GM18873 (cell line): ENCODE measurements around the gene GRID2.

Source experiments
- ATAC-seq: cut with Tn5 transposase; IDR thresholded peaks from one replicate; pipeline ENCODE4 v1.9.1; 2021; ENCODE audit warnings: mild to moderate bottlenecking, moderate library complexity, moderate number of reproducible peaks; ENCODE audit not compliant: unreplicated experiment, low FRiP score

GRID2 gene

DNA sequence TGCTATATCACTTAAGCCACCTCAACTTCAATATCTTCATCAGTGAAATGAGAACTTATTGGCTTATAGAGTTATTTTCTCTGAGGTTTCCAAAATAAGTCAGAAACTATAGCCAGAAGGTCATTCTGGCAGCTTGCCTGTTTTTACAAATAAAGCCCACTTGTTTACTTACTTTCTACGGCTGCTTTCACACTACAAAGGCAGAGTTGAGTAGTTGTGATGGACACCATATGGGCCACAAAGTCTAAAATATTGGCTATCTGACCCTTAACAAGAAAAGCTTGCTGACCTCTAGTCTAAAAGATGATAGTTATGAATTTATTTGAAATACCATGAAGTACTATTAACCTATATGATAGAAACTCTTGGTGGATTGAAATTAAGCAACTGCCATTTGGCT is 1457.5 kb downstream of the GRID2 start:
- no peak for ATAC-seq

DNA sequence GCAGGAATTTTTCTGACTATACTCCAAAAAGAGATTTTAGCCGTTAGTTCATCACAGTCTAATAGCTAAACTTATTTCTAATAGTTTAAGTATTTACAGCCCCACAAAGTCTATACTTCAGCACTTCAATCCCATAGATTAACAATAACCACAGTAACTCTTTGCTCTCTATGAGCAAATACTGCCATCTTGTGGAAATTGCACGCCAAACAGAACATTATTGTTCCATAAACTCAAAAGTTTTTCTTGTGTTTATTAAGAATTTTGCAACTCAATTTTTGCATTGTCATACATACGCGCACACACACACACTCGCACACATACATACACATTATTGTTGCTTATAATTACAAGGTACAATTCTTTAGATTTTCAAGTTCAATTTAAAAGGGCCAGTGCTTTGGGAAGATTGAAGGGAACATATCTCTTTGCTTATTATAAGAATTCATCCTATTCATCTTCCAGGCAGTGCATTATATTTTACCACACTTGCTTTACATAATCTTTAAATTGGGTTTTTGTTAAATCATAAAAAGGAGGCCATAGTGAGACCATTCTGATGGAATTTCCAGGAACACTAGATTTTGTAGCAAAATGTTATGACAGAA is 1461.0 kb downstream of the GRID2 start:
- peak; percentile 52 for ATAC-seq

GRCh38 chr4:93767917-93768316 is 1464.2 kb downstream of the GRID2 start:
- no peak for ATAC-seq

GRCh38 chr4:93770201-93770600 is 1466.4 kb downstream of the GRID2 start:
- ATAC-seq: no peak

- ATAC-seq: no peak
Measured at GRCh38 chr4:93771640-93772411, 1468.1 kb downstream of the GRID2 start.

GRCh38 chr4:93772858-93773257 is 1469.1 kb downstream of the GRID2 start:
- ATAC-seq: no peak

DNA sequence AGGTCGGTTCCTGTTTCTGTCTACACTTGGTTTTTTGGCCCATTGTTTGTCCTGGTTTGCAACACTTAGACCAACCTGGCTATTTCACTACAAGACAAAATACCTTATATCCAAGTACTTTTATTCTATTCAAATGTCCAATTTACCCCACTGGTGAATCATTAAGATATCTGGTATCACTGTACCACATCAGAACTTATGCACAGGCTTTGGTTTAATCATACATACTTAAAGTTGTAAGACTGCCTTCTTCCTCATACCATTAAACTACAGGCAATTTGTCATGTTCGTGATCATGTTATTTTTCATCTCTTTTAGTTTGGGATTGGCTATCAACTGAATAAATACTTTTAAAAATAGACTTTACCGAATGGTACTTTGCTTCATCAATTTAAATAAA is 1471.8 kb downstream of the GRID2 start:
- ATAC-seq: no peak

GRCh38 chr4:93776386-93777080 is 1472.8 kb downstream of the GRID2 start:
- no peak for ATAC-seq

DNA sequence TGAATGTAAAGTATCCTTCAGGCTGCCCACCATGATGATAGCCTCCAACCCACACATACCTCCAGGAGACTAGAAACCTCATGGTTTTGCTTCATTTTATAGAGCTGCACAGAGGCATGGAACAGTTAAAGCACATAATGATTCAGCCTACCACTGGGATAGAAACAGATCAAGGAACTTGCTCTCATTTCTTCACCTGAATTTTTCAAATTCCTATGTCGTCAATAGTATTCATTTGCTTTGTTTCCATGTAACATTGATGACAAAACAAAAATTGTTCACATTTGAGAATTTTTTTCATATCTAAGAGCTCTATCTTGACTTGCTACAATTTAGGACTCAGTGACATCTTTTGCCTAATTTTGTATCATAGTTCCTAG is 1473.3 kb downstream of the GRID2 start:
- no peak for ATAC-seq

DNA sequence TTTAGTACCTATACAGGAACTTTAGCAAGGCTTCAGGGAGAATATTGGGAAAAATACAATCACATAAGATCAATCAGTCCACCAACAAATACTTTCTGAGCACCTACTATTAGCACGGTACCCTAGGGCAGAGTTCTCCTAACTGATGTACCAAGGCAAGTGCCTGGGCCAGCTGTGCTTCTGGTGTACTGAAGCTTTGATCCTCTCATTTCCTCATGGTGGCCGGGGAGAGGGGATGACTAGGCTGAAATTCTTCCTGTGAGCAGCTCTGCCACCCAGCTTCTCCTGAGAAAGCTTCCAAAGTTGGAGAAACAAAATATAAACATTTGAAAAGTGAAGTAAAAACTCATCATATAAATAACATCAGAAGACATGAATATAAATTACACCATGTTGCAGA is 1475.5 kb downstream of the GRID2 start:
- ATAC-seq: no peak

- ATAC-seq: no peak
Measured at GRCh38 chr4:93780080-93780479, 1476.3 kb downstream of the GRID2 start.

DNA sequence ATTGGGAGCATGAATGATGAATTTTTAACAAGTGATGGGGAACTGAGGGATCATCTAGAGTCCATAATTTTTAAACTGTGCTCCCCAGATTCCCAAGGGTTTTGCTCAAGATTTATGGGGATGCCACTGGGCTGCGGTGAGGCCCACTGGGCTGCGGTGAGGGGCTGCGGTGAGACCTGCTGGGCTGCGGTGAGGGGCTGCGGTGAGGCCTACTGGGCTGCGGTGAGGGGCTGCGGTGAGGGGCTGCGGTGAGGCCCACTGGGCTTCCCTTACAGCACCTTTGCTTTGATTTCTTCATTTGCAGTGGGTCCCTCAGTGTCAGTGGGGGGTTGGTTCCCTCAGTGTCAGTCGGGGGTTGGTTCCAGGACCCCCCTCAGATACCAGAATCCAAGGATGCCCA is 1477.4 kb downstream of the GRID2 start:
- no peak for ATAC-seq

GRCh38 chr4:93786149-93786548 is 1482.4 kb downstream of the GRID2 start:
- ATAC-seq: no peak

- ATAC-seq: no peak
Measured at GRCh38 chr4:93788712-93789111, 1484.9 kb downstream of the GRID2 start.

GRCh38 chr4:93791570-93792195 is 1487.9 kb downstream of the GRID2 start:
- peak; percentile 64 for ATAC-seq

GRCh38 chr4:93802045-93802444 is 1498.3 kb downstream of the GRID2 start:
- no peak for ATAC-seq

GRCh38 chr4:93809773-93810172 is 1506.0 kb downstream of the GRID2 start:
- no peak for ATAC-seq

GRCh38 chr4:93810340-93810992 is 1506.7 kb downstream of the GRID2 start:
- ATAC-seq: no peak

- ATAC-seq: no peak
Measured at GRCh38 chr4:93813092-93813491, 1509.3 kb downstream of the GRID2 start.

DNA sequence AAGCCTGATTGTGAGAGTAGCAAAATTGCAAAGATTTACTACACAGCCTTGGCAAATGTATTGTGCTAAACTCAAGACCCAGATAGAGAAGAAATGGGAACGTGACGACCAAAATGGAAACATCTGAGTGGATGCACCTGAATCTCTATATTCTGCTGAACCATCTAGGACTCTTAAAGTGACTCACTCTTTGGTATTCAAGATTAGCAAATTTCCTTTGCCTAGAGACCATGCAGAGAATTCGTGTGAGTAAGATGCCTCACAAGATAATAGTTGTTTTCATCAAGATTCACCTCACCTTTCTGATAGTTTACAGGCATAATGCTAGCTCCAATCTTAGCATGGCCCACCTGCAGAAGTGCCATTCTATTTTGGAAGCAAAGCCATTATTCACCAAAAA is 1510.4 kb downstream of the GRID2 start:
- no peak for ATAC-seq

- no peak for ATAC-seq
Measured at GRCh38 chr4:93814722-93815121, 1511.0 kb downstream of the GRID2 start.
